OCI-LY7 (cell line): ENCODE results near the gene IL18R1.

Experiments used
- EZH2phosphoT487 ChIP-seq: fragments of 200-600 bp; sonication (generic); IDR thresholded peaks from 2 replicates; pipeline ENCODE4 v1.6.1; 2018; ENCODE audit warnings: low read depth, borderline replicate concordance, mild to moderate bottlenecking, mixed run types, antibody characterized with exemption, low read length, moderate library complexity, mixed read lengths
- TF ChIP-seq, protein P1 (sequence below): fragments of 200-600 bp; sonication (generic); conservative IDR thresholded peaks from 2 replicates; pipeline ENCODE4 v1.5.1; 2014; ENCODE audit warnings: mild to moderate bottlenecking, antibody characterized with exemption, low read length, moderate library complexity, mixed read lengths

DNA sequence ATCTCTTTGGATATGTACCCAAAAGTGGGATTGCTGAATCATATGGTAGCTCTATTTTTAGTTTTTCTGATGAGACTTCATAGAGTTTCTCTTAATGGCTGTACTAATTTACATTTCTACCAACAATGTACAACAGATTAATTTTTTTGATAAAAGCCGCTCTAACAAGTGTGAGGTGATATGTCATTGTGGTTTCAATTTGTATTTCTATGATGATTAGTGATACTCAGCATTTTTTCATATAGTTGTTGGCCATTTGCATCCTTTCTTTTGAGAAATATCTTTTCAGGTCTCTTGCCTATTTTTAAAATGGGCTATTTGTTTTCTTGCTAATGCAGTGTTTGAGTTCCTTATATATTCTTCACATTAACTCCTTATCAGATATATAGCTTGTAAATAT lies 71.7 kb downstream of the IL18R1 start:
- TF ChIP-seq EZH2phosphoT487, result no peak
- TF ChIP-seq, protein P1, sequence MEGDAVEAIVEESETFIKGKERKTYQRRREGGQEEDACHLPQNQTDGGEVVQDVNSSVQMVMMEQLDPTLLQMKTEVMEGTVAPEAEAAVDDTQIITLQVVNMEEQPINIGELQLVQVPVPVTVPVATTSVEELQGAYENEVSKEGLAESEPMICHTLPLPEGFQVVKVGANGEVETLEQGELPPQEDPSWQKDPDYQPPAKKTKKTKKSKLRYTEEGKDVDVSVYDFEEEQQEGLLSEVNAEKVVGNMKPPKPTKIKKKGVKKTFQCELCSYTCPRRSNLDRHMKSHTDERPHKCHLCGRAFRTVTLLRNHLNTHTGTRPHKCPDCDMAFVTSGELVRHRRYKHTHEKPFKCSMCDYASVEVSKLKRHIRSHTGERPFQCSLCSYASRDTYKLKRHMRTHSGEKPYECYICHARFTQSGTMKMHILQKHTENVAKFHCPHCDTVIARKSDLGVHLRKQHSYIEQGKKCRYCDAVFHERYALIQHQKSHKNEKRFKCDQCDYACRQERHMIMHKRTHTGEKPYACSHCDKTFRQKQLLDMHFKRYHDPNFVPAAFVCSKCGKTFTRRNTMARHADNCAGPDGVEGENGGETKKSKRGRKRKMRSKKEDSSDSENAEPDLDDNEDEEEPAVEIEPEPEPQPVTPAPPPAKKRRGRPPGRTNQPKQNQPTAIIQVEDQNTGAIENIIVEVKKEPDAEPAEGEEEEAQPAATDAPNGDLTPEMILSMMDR, result no peak
